MM.1S (cell line): ENCODE results near the gene CNTNAP3.
"Not testable (repeated sequence)": the region's sequence is repeated elsewhere in the genome, so short reads cannot be mapped to it uniquely, and the experiment has no call there.

Experiments
- CTCF ChIP-seq: fragments of 300-600 bp; sonication (generic); IDR thresholded peaks from 2 replicates; pipeline ENCODE4 v1.5.1; 2016; ENCODE audit warnings: antibody characterized with exemption, low read length, mixed read lengths
- EZH2 ChIP-seq: fragments of 300-600 bp; sonication (generic); optimal IDR thresholded peaks from 2 replicates; pipeline ENCODE3; 2017; ENCODE audit warnings: low read depth, mild to moderate bottlenecking, antibody characterized with exemption, low read length, mixed read lengths

- TF ChIP-seq CTCF, EZH2: not testable (repeated sequence)
Observed at GRCh38 chr9:39033849-39034248, 254.1 kb downstream of the CNTNAP3 start.
